Mucosa of descending colon (tissue), 3 donors: ENCODE results near the gene IGFBP2. TPM values are rescaled to one million over a fixed set of nuclear protein-coding genes. Genes with fewer than 3 reads are reported as not detected.

ENCODE experiments used
- ATAC-seq: fragments of 200-7000 bp; cut with Tn5 transposase; one replicate; pipeline ENCODE4 v1.9.1; 2020; ENCODE audit warnings: mild to moderate bottlenecking, moderate library complexity
- DNase-seq, 3 donors: peaks; one replicate each; pipeline ENCODE4 v3.0.0-alpha.2; 2020
- H3K36me3 ChIP-seq: fragments of 200-600 bp; one replicate; pipeline ENCODE4 v1.8.0; 2021; ENCODE audit warnings: low read depth, mild to moderate bottlenecking
- H3K4me1 ChIP-seq: fragments of 200-600 bp; one replicate; pipeline ENCODE4 v1.8.0; 2021; ENCODE audit warnings: low read depth, mild to moderate bottlenecking
- H3K4me3 ChIP-seq: fragments of 200-600 bp; one replicate; pipeline ENCODE4 v1.8.0; 2021; ENCODE audit warnings: mild to moderate bottlenecking
- H3K9me3 ChIP-seq: fragments of 200-600 bp; one replicate; pipeline ENCODE4 v1.8.0; 2021; ENCODE audit warnings: mild to moderate bottlenecking
- intact Hi-C, 2 donors: fragments of 100-400 bp; cut with DNase I in 1 of 2; cut with micrococcal nuclease in 1 of 2; formaldehyde crosslinking; loops; one replicate each; pipeline versions ENCODE4 v1.11.0 to v1.11.1; 2022; cut with DNase I, micrococcal nuclease
- total RNA-seq, 3 donors: library from RNA; stranded (reverse); fragmentation: NEBNext Ultra II Directional in 2 of 3; extraction: Animal tissue kit (Norgen Biotek cat#: 25700) in 2 of 3; gene quantifications; one replicate each; pipeline versions ENCODE4 v1.2.1 to v1.2.4, GENCODE V29; 2021 to 2023
- TF ChIP-seq, protein P1 (sequence below): fragments of 200-600 bp; IDR thresholded peaks from one replicate; pipeline ENCODE4 v1.8.0; 2022; ENCODE audit warnings: antibody characterized with exemption, mild to moderate bottlenecking
- donor health status: DM: no; HTN: no; CAD: no; lungs with moderate emphysema.
- donor health status: DM: no; HTN: no; CAD: no.
- donor health status: DM: no; HTN: yes; CAD: no.

Gene IGFBP2
- total RNA-seq, 3 donors from 2014 or later, result 26.7 to 62.1 (median 57.2) TPM

DNA sequence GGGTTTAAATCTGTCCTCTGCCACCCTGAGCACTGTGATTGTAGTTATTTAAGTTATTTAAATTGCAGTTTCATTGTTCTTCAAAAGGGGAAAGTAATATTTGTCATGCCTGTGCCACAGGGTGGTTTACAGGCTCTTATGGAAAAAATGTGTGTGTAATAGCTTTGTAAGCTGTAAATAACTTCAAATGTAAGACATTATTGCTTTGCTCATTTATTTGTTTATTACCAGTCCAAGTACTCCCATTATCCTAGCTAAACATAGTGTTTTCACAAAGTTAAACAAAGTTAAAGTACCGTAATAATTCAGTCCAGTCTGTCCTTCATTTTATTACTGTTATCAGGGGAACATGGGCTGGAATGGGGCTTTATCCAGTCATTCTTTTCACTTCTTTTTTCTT lies 43.4 kb upstream of the IGFBP2 start:
- Histone ChIP-seq H3K4me3 (no peak overlapping the region), H3K36me3 (no peaks in the 10 kb centered on the region), H3K4me1 (peaks cover 4% of the 10 kb centered on the region), H3K9me3 (no peaks in the 10 kb centered on the region)
- intact Hi-C loops, result no loop called here
- TF ChIP-seq, protein P1, sequence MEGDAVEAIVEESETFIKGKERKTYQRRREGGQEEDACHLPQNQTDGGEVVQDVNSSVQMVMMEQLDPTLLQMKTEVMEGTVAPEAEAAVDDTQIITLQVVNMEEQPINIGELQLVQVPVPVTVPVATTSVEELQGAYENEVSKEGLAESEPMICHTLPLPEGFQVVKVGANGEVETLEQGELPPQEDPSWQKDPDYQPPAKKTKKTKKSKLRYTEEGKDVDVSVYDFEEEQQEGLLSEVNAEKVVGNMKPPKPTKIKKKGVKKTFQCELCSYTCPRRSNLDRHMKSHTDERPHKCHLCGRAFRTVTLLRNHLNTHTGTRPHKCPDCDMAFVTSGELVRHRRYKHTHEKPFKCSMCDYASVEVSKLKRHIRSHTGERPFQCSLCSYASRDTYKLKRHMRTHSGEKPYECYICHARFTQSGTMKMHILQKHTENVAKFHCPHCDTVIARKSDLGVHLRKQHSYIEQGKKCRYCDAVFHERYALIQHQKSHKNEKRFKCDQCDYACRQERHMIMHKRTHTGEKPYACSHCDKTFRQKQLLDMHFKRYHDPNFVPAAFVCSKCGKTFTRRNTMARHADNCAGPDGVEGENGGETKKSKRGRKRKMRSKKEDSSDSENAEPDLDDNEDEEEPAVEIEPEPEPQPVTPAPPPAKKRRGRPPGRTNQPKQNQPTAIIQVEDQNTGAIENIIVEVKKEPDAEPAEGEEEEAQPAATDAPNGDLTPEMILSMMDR, result no peak
- DNase-seq (no peak), ATAC-seq (no peak)

DNA sequence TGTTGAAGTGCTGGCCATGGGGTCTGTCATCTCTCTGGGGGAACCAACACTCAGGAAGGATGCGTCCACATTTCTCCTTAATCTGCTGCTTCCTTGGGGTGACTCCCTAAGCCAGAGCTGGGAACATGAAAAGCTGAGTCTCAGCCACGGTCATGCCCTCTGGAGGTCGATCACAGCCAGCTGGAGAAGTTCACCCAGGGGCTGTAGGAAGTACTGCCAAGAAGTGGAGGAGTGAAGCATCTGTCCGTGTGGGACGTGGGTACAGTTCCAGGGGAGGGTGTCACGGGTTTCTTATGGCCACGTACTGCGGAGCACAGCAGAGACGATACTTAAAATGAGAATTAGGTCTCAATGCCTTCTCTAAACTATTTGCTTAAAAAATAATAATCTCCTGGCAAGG lies 42.4 kb upstream of the IGFBP2 start:
- H3K4me3 ChIP-seq, result no peak overlapping the region
- no peaks in the 10 kb centered on the region for H3K9me3 ChIP-seq
- no peak for DNase-seq
- peaks cover 4% of the 10 kb centered on the region for H3K4me1 ChIP-seq
- intact Hi-C loops, result no loop called here
- H3K36me3 ChIP-seq, result no peaks in the 10 kb centered on the region
- TF ChIP-seq, protein P1, result no peak
- peak; percentile 36 for ATAC-seq

DNA sequence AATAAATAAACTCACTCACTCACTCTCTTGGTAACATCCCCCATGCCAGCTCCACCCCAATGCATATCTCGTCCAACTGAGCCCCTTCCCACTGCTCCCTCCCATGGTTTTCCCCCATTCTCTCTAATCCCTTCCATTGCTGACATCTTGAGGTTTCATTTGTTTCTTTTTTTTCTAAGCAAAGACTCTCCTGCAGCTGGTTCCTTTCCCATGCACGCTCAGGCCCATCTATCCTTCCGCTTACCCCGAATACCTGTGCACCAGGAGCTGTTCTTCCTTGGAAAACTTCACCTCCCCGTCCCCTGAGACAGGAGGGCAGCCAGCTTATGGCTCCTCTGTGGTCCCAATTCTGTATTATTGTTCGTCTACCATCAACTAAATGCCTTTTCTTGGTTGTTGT lies 41.7 kb upstream of the IGFBP2 start:
- H3K36me3 ChIP-seq, result no peaks in the 10 kb centered on the region
- no peaks in the 10 kb centered on the region for H3K9me3 ChIP-seq
- H3K4me3 ChIP-seq, result no peak overlapping the region
- H3K4me1 ChIP-seq, result peaks cover 4% of the 10 kb centered on the region
- intact Hi-C loops, result no loop called here
- TF ChIP-seq, protein P1, result no peak
- ATAC-seq (no peak), DNase-seq (no peak)

DNA sequence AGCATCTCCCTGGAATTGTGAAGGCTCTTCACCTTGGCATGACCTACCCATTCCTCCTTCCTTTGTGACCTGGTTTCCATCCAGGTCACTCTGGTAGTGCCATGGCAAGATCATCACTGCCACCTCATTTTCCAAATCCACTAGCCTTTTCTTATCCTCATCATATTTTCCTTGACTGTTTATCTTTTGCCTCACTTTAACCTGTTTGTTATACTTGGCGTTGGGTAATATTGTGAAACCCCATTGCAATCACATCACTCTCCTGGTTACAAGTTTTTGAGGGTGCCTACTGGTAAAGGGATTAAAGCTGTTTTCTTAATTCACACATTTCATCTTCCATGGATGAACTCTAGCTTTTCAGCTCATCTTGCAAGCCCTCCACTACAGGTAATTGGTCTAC lies 39.1 kb upstream of the IGFBP2 start:
- intact Hi-C loops, result no loop called here
- DNase-seq (no peak), ATAC-seq (no peak)
- TF ChIP-seq, protein P1, result no peak
- Histone ChIP-seq H3K4me1 (peaks cover 4% of the 10 kb centered on the region), H3K9me3 (no peaks in the 10 kb centered on the region), H3K4me3 (no peak overlapping the region), H3K36me3 (no peaks in the 10 kb centered on the region)

DNA sequence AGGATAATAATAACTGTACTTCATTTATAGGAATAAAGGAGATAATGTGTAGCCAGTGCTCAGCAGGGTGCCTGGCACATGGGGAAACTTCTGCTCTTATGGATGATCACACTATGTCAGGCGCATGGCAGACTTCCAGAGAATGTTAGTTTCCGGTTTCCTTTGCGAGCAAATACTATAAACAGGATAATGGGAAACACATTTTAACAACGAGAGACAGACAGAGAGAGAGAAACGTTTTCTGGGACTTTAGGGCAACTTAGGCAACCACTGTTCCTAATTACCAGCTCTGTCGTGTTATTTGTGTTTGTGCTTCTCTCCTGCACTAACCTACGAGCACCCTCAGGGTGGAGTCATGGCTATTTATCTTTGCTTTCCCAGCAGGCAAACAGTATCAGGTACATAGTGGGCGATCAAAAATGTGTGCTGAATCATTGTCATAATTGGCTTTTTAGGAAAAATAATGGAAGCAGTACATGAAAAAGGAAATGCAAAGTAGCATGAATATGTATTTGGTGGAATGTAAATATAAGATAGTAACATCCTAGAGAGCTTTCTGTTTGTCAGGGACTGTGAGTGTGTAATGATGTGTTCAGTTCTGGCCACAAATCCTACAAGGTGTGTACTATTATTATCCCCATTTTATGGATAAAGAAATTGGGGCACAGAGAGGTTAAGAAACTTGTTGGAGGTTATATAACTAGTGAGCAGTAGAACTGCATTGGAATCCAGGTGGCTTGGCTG lies 36.8 kb upstream of the IGFBP2 start:
- ATAC-seq (peak; percentile 42), DNase-seq (peak in 1 of 3 donors; percentile 47)
- Histone ChIP-seq H3K9me3 (no peaks in the 10 kb centered on the region), H3K36me3 (no peaks in the 10 kb centered on the region), H3K4me1 (no peaks in the 10 kb centered on the region), H3K4me3 (no peak overlapping the region)
- intact Hi-C loops, result no loop called here
- TF ChIP-seq, protein P1, result no peak
